GM19193 (cell line): Measurements from ENCODE around the gene ZNF850.
A peak's percentile ranks its signal among the peaks of the same experiment; 100 is the strongest.

ENCODE experiments used
- POLR2A ChIP-seq: IDR thresholded peaks from 4 replicates; pipeline ENCODE4 v1.6.1; 2011; ENCODE audit not compliant: insufficient read depth, insufficient read length; ENCODE audit errors: extremely low read depth

ZNF850 gene

GRCh38 chr19:36772311-36773222, at the start of gene ZNF850:
TSS of gene ZNF850 (minus strand) at chr19:36772807. CDS start at chr19:36762606, 10,201 bp downstream.
- peak; percentile 65 for TF ChIP-seq POLR2A

- no peak for TF ChIP-seq POLR2A
These were observed 49.2 kb upstream of the ZNF850 start for GRCh38 chr19:36821758-36822157.

GRCh38 chr19:36819130-36819630, 46.6 kb upstream of the ZNF850 start:
- TF ChIP-seq POLR2A, result no peak

GRCh38 chr19:36807029-36807428, 34.4 kb upstream of the ZNF850 start:
- no peak for TF ChIP-seq POLR2A

DNA sequence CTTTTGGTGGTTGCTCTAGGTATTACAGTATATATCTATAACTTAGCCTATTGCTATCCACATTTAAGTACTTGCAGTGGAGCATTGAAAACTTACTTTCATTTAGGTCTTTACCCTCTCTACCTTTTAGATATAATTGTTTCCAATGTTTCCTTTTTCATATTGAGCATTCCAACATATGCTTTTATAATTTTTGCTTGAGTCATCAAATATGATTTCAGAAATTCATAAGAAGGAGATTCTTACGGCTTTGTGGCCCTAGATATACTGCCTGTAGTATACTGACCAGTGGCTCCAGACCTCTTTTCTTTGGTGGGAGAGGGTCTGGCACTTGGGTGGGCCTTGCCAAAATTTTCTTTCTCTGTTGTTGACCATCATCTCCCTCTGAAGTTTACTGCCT, 32.8 kb upstream of the ZNF850 start:
- TF ChIP-seq POLR2A, result no peak

GRCh38 chr19:36797786-36798108, 25.1 kb upstream of the ZNF850 start:
- TF ChIP-seq POLR2A, result no peak

GRCh38 chr19:36796714-36796992, 24.0 kb upstream of the ZNF850 start:
- TF ChIP-seq POLR2A, result no peak

DNA sequence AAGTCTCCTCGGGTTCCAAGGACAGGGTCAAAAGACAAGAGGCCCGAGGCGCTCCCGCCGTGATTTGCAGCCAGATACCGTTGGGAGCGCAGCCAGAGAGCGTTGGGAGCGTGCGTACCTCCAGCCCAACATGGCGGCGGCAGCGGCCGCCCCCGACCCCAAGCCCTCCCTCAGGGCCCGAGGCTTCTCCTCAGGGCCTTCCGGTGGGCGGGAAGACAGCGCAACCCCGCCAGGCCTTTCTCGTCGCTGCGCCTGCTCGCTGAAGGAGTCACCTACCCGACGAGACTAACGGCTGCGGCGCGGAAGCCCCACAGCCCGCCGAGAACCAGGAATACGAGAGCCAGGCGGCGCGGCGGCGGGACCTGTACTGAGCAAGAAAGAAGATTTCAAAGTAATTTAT, 3.2 kb upstream of the ZNF850 start:
- no peak for TF ChIP-seq POLR2A

- TF ChIP-seq POLR2A, result no peak
These were observed 594 bp upstream of the ZNF850 start for GRCh38 chr19:36773223-36773579.

- TF ChIP-seq POLR2A, result peak; percentile 41
These were observed 1.1 kb downstream of the ZNF850 start for GRCh38 chr19:36771261-36772231.

DNA sequence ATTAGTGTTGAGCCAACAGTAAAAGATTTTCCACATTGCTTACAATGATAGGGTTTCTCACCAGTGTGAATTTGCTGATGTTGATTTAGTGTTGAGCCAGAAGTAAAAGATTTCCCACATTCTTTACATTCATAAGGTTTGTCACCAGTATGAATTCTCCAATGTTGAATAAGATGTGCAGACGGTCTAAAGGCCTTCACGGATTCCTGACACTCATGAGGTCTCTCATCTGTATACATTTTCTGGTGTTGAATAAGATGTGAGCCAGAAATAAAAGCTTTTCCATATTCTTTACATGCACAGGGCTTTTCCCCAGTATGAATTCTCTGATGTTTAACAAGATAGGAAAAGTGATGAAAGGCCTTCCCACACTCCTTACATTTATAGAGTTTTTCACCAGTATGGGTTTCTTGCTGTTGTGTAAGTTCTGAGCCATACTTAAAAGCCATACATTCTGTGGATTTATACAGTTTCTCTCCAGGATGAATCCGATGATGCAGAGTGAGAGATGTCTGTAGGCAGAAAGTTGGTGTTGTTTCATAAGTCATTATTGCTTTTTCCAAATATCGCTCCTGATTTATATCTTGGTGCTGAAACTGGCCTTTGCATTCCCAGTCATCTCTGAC, 22.4 kb downstream of the ZNF850 start:
- no peak for TF ChIP-seq POLR2A

GRCh38 chr19:36748431-36749275, 24.0 kb downstream of the ZNF850 start:
- no peak for TF ChIP-seq POLR2A

- TF ChIP-seq POLR2A, result no peak
These were observed 24.9 kb downstream of the ZNF850 start for GRCh38 chr19:36747750-36748149.

DNA sequence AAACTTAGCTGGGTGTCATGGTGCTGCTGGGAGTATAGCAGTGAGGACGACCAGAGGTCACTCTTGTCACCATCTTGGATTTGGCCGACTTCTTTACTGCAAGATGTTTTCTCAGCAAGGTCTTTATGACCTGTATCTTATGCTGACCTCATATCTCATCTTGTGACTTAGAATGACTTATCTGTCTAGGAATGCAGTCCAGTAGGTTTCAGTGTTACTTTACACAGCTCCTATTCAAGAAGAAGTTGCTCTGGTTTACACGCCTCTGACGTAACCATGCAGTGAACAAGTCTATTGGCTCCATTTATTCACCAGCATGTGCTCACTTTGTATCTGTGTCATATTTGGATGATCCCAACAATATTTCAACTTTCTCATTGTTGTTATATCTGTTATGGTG, 26.7 kb downstream of the ZNF850 start:
- TF ChIP-seq POLR2A, result no peak

- no peak for TF ChIP-seq POLR2A
These were observed 52.7 kb downstream of the ZNF850 start for GRCh38 chr19:36719687-36720556.
